T follicular helper cell (primary cell): ENCODE measurements around the gene POU3F1.

Experiments
- DNase-seq: peaks from one replicate; pipeline ENCODE4 v3.0.0-alpha.2; 2020; ENCODE audit warnings: low read depth

The POU3F1 gene

GRCh38 chr1:38073534-38074301, 27.1 kb upstream of the POU3F1 start:
- no peak for DNase-seq

DNA sequence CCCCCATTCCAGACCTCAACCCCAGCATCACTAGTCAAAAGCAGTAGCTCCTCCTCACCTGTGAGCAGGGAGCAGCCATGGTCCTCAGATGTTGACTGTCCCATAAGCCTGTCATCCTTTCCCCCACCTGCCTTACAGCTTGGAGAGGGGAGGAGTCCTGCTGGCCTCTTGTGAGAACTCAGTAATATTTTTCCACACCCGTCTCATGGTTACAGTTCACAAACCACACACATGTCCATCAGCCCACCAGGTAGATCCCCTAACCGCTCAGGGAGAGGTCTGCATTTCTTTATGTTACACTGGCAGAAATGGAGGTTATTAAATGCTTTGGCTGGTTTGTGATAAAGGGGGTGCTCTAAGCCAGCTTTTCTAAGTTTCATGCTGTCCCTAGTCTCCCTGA, 26.3 kb upstream of the POU3F1 start:
- no peak for DNase-seq

GRCh38 chr1:38071312-38072256, 25.0 kb upstream of the POU3F1 start:
- DNase-seq: no peak

GRCh38 chr1:38068980-38069340, 22.4 kb upstream of the POU3F1 start:
- DNase-seq: no peak

GRCh38 chr1:38068220-38068979, 21.8 kb upstream of the POU3F1 start:
- no peak for DNase-seq

DNA sequence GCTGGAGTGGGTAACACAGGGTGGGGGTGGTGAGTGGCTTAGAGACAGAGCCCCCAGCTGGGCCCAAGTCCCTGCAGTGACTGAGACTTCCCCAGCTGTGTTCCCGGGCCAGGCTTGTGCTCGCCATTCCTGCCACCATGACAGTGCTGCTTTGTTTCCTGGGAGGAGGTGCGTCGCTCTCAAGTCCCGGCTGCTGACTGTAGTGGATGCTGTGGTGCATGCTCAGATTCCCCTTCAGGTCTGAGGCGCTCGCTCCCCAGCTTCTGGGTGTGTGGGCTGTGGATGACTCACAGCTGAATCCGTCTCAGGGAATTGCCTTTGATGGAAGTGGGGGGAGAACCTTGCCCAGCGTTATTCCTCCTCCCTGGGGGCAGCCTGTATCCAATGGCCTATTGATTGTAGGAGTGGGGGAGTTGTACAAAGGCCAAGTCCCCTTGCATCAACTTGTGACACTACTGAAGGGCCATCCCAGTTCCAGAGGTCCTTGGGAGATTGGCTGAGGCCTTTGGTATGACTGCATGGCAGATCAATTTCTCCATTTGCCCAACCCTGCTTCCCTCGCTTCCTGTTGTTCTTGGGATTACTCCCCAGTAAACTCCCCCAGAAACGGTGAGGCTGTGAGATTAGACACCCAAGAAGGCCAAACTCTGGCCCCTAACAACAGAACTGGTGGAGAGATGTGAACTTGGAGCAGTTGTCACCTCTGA, 17.8 kb upstream of the POU3F1 start:
- no peak for DNase-seq

DNA sequence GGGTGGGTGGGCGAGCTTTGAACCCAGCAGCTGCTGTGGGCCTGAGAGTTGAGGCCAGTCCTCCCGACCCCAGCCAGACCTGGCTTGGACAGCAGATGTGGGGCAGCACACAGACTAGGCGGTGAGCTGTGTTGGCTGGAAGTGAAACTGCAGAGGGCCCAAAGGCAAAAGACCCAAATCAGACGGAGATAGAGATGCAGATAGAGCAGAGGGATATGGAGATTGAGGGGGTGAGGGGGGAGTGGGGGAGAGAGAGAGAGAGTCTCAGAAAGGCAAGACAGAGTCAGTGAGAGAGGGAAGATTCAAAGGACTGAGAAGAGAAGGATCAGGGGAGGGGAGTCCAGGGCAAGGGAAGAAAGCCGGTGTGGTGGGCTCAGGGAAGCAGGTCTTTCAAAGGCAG, 17.0 kb upstream of the POU3F1 start:
- no peak for DNase-seq

DNA sequence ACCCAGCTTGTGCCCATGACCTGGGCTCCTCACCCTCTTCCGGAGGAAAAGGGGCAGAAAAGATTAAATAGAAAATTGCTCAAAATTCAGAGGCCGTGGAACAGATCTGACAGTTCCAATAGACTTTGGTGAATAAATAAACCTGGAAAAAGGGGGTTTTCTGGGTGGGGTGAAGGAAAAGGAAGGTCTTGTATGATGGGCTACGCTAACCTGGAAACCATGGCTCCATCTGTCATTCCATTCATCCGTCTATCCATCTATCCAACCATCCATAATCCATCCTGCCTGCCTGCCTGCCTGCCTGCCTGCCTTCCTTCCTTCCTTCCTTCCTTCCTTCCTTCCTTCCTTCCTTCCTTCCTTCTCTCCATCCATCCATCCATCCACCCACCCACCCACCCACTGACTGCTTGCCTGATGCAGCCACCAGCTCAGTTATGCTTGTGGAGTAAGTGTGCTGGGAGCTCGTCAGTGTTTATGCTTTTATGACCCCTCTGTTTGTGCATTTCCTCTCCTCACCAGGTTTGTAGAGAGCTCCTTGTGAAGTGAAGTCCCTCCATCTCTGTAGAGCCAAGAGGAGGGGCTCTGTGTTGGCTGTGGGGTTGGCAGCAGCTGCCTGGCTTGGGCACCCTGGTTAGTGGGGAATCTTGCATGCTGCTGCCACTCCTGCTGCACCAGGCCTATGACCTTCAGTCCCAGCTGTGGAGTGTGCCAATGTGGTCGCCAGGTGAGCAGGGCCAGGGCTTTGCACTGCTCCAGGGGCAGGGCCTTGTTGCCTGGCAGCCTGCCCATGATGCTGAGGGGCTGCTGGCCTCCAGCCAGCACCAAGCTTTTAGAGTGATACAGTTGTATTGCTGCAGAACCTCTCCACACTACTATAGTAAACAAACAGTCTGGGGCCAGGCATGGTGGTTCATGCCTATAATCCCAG, 16.0 kb upstream of the POU3F1 start:
- DNase-seq: no peak

DNA sequence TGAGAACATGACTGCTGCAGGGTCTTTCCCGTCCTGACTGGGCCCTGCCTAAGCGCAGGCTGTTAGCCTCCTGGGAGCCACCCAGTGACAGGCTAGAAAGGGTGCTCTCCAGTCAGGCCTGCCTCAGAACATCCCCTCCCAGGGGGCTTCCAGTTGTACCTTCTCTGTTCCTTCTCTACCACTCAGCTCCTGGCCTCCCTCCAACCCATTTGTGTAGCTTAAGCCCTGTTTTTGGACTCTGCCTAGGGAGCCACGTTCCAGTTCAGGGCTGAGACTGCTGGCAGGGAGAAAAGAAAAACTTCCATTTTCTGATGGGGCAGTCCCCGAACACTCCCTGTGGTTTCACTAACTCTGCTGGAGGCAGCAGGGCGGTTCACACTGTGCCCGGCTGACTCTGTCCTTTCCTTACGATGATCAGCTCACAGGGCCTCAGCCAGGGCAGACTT, 15.3 kb upstream of the POU3F1 start:
- DNase-seq: no peak

GRCh38 chr1:38061290-38061689, 14.7 kb upstream of the POU3F1 start:
- DNase-seq: no peak

- DNase-seq: no peak
Observed at GRCh38 chr1:38060498-38060897, 13.9 kb upstream of the POU3F1 start.

GRCh38 chr1:38059635-38060250, 13.2 kb upstream of the POU3F1 start:
- no peak for DNase-seq

DNA sequence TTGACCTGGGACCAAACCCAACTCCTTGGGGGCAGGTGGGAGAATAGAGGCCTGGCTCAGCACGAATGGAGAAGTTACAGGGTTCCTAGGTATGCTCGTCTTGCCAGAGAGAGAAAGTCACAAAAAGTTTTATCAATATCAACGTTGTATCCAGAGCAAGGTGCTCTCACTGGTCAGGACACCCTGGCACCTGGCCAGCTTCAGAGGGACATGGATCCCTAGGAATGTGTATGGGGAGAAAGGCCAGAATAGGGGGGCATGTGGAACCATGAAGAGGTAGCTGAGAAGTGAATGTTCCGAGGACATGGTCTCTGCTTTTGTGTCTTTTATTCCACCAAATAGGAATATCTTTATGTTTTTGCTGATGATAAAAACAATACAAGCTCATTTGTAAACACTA, 9.4 kb upstream of the POU3F1 start:
- no peak for DNase-seq

- no peak for DNase-seq
Observed at GRCh38 chr1:38055398-38055797, 8.8 kb upstream of the POU3F1 start.

- DNase-seq: no peak
Observed at GRCh38 chr1:38053416-38054091, 7.0 kb upstream of the POU3F1 start.

DNA sequence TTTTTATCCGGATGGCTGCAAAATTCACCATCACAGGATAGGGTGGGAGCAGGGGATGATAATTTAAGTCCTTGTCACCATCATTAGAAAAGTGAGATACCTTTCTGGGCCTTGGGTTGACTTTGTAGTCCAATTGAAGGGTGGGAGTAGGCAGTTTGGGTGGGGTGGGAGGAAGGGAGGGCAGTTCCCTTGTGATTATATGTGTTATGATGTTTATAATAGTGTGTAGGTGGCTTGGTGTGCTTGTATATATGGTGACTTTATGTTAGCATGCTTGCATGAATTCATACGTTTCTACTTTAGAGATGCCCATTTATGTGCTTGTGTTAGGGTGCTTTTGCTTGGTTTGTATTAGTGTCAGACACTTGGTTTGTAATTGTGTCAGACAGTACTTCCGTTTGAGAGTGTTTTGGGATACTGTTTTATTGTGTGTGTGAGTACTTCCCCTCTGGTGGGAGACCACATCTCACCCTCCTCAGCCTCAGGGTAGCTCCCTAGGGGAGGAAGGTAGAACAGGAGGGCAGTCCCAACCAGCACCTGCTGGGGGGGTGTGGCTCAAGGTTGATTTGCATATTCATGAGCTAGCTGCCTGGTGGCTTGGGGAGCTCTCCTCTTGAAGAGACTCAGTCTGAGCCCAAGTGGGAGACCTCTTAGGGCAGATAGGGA, 6.3 kb upstream of the POU3F1 start:
- DNase-seq: no peak

DNA sequence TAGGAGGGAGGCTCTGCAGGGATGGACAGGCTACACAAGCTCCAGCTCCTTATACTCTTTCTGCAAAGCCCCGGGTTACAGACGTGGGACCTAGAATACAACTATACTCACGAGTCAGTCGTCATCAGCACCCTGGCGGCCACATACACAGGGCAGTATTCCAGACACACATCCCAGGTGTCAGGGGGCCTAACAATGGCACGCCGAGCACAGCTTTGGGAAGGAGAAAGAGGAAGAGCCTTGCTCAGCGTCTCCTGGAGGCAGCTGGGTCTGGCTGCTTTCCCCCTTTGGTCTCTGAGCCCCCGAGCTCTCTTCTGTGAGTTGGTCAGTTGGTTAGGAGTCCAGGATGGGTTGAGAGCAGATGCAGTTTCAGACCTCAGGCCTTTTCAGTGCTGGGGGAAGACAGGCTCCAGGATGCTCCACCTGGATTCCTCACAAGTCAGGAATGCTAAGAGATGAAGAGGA, 4.5 kb upstream of the POU3F1 start:
- no peak for DNase-seq

GRCh38 chr1:38050397-38051078, 3.9 kb upstream of the POU3F1 start:
- no peak for DNase-seq
